ENCODE measurements around the gene NPIPA5.
"Not testable (repeated sequence)": the region's sequence is repeated elsewhere in the genome, so short reads cannot be mapped to it uniquely, and the experiment has no call there.

DNA sequence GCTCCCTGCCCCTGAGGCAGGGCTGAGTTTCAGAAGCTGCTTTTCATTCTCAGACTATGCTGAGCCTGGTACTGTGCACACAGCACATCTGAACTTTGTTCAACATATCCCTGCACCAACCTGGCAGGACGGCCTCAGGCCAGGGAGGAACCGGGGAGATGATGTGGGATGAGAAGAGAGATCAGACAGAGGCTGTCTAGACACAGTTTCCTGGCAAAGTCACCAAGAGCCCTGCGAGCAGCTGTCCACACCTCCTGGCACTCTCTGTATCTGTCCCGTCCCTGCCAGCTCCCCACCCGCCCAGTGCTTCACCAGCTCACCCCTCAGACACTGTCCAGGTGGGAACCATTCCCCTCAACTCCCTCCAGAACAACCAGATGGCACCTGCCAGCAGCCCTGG, 39.1 kb downstream of the NPIPA5 start:
- TF ChIP-seq, protein P1, sequence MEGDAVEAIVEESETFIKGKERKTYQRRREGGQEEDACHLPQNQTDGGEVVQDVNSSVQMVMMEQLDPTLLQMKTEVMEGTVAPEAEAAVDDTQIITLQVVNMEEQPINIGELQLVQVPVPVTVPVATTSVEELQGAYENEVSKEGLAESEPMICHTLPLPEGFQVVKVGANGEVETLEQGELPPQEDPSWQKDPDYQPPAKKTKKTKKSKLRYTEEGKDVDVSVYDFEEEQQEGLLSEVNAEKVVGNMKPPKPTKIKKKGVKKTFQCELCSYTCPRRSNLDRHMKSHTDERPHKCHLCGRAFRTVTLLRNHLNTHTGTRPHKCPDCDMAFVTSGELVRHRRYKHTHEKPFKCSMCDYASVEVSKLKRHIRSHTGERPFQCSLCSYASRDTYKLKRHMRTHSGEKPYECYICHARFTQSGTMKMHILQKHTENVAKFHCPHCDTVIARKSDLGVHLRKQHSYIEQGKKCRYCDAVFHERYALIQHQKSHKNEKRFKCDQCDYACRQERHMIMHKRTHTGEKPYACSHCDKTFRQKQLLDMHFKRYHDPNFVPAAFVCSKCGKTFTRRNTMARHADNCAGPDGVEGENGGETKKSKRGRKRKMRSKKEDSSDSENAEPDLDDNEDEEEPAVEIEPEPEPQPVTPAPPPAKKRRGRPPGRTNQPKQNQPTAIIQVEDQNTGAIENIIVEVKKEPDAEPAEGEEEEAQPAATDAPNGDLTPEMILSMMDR (IDR thresholded peaks at IDR 0.05) = not testable (repeated sequence)
- TF ChIP-seq EZH2phosphoT487 (IDR thresholded peaks at IDR 0.05) = not testable (repeated sequence)

All from neural progenitor cell (in vitro differentiated cells).